Psoas muscle (tissue), 8 donors: ENCODE measurements around the gene HOXC12. TPM values are rescaled to one million over a fixed set of nuclear protein-coding genes. Genes with fewer than 3 reads are reported as not detected.

Experiments
- ATAC-seq, 4 donors: fragments of 200-7000 bp; cut with Tn5 transposase; one replicate each; pipeline ENCODE4 v1.9.1; 2020; ENCODE audit warnings: moderate library complexity in 3 of 4, mild to moderate bottlenecking in 2 of 4
- DNase-seq, 2 donors: peaks; one replicate each; pipeline ENCODE4 v3.0.0-alpha.2; 2020
- H3K27ac ChIP-seq: fragments of 200-600 bp; one replicate; pipeline ENCODE4 v1.8.0; 2022
- H3K27me3 ChIP-seq, 3 donors: fragments of 200-600 bp in 1 of 3; one replicate each; pipeline versions ENCODE4 v1.6.1 to v1.8.0; 2013 to 2022; ENCODE audit warnings: low read length in 2 of 3, mild to moderate bottlenecking in 2 of 3, moderate library complexity in 1 of 3; ENCODE audit not compliant: insufficient read depth in 3 of 3
- H3K36me3 ChIP-seq, 2 donors: fragments of 200-600 bp in 1 of 2; one replicate each; pipeline versions ENCODE4 v1.6.1 to v1.8.0; 2013 to 2022; ENCODE audit warnings: low read depth in 1 of 2, mild to moderate bottlenecking in 1 of 2, moderate library complexity in 1 of 2; ENCODE audit not compliant: insufficient read depth in 1 of 2
- H3K4me1 ChIP-seq: fragments of 200-600 bp; one replicate; pipeline ENCODE4 v1.8.0; 2022
- H3K4me3 ChIP-seq: fragments of 200-600 bp; one replicate; pipeline ENCODE4 v1.8.0; 2022; ENCODE audit warnings: mild to moderate bottlenecking
- H3K9me3 ChIP-seq: fragments of 200-600 bp; one replicate; pipeline ENCODE4 v1.8.0; 2022
- WGBS, 3 donors: extraction: QIAGEN DNeasy Blood & Tissue Kit; methylation state at CpG; one replicate each; pipeline versions ENCODE4 v1.1.6 to v1.1.7; 2013; 5-methylcytosine and 5-hydroxymethylcytosine counted together
- intact Hi-C, 2 donors: fragments of 100-400 bp; cut with DNase I; formaldehyde crosslinking; loops; one replicate each; pipeline versions ENCODE4 v1.11.0 to v1.14.2; 2022
- polyA plus RNA-seq, 3 donors: library from polyadenylated mRNA; stranded (reverse); fragments of 200-250 nt; gene quantifications; one replicate each; pipeline ENCODE4 v1.2.3, GENCODE V29; 2013
- total RNA-seq, 4 donors: library from RNA; stranded (reverse); fragmentation: NEBNext Ultra II Directional in 2 of 4; extraction: Animal tissue kit (Norgen Biotek cat#: 25700) in 2 of 4; gene quantifications; one replicate each; pipeline versions ENCODE4 v1.2.1 to v1.2.4, GENCODE V29; 2021 to 2023
- TF ChIP-seq, protein P1 (sequence below): fragments of 200-600 bp; IDR thresholded peaks from one replicate; pipeline ENCODE4 v1.8.0; 2022; ENCODE audit warnings: antibody characterized with exemption
- donor health status: healthy with polysubstance abuse.
- donor health status: DM: no; HTN: no; CAD: no; lungs with moderate emphysema.
- donor health status: Bipolar disorder and iron deficiency.
- donor health status: healthy.
- donor health status: DM: yes; HTN: yes; CAD: no.
- donor health status: DM: no; HTN: no; CAD: no.
- donor health status: DM: no; HTN: no; CAD: no.
- donor health status: DM: yes; HTN: yes; CAD: no.

HOXC12 gene
- total and polyA plus RNA-seq, 7 donors: under 0.01 to 0.01 TPM; not detected in 5

DNA sequence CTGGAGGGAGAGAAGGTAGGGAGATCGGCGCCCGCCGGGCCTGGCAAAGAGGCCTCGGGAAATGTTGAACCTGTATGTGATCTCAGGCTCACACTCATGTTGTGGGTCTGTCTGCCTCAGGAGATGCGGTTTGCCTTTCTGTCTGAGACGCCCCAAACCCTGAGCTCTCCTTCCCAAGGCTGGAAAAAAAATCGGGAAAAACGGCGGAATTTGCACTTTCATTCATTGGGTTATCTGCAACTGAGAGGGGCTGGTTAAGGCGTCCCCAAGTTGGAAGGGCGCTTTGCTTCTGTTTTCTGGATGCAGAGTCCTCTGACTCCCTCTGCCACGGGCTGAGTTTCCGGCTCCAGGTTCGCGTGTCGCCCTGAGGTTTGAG lies 40.3 kb downstream of the HOXC12 start:
- intact Hi-C loops: no loop called here
- ATAC-seq (peak in 1 of 4 donors; percentile 3), DNase-seq (no peak)
- peak overlapping the region; percentile 95 for H3K27ac ChIP-seq
- H3K27me3 ChIP-seq: peaks cover 0 to 3% (median 0%) of the 10 kb centered on the region in 3 donors
- TF ChIP-seq, protein P1, sequence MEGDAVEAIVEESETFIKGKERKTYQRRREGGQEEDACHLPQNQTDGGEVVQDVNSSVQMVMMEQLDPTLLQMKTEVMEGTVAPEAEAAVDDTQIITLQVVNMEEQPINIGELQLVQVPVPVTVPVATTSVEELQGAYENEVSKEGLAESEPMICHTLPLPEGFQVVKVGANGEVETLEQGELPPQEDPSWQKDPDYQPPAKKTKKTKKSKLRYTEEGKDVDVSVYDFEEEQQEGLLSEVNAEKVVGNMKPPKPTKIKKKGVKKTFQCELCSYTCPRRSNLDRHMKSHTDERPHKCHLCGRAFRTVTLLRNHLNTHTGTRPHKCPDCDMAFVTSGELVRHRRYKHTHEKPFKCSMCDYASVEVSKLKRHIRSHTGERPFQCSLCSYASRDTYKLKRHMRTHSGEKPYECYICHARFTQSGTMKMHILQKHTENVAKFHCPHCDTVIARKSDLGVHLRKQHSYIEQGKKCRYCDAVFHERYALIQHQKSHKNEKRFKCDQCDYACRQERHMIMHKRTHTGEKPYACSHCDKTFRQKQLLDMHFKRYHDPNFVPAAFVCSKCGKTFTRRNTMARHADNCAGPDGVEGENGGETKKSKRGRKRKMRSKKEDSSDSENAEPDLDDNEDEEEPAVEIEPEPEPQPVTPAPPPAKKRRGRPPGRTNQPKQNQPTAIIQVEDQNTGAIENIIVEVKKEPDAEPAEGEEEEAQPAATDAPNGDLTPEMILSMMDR: no peak
- no peaks in the 10 kb centered on the region for H3K36me3 ChIP-seq
- H3K4me3 ChIP-seq: peak overlapping the region; percentile 78
- peaks cover 30% of the 10 kb centered on the region for H3K4me1 ChIP-seq
- WGBS, 3 donors: 1 to 2% (median 2%) methylated on average over 17 of the region's 17 CpGs
- no peaks in the 10 kb centered on the region for H3K9me3 ChIP-seq

DNA sequence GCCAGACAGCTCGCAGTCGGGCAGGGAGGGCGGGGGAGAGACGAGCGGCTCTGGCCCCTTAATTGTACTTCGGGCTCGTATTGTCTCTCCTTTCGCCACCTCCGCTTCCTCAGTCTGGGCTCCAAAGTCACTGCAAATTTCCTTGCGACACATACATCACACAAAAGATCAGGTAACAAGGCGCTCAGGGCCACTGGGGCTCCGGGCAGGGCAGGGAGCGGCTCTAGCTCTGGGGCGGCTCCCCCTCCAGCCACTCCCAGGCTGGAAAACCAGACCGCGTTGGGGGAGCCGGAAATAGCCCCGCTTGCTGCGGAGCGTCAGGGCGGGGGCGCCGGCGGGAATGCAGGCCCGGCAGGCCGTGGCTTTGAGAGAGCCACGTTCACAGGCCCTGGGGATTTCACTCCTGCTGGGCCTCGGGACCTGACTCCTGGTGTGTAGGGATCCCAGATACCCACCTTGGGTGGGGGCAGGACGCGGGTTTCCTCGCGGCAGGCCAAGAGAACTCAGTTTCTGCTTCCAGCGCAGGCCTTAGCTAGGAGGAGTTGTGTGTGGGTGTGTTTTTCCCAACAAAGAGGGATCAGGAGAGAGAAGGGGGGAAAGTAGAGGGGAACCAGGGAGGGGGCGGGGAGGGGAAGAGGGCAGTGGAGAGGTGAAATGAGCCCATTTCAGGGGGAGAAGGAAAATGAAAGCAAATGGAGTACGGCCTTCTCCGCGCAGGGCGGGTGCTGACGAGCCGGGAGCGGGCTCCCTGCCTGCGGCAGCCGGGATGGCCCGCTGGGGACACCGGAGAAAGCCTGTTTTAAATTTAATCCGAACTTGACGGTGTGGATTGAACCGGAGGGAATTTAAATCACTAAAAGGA lies 40.9 kb downstream of the HOXC12 start:
- Histone ChIP-seq H3K27ac (peak overlapping the region; percentile 95), H3K36me3 (no peaks in the 10 kb centered on the region), H3K4me3 (peak overlapping the region; percentile 78), H3K4me1 (peaks cover 24% of the 10 kb centered on the region), H3K9me3 (no peaks in the 10 kb centered on the region), H3K27me3 (peaks cover 0 to 3% (median 0%) of the 10 kb centered on the region in 3 donors)
- DNase-seq (peak; percentile 57 to 94), ATAC-seq (peak in 3 of 4 donors; percentile 56 to 73 (median 70))
- TF ChIP-seq, protein P1: no peak
- WGBS, 3 donors: 1% methylated on average over 46 to 48 of the region's 48 CpGs
- intact Hi-C loops: loop anchor here in 1 of 2 donors (2.0 kb wide), 1 partner anchor 13 kb away; no protein-coding TSS in a partner anchor

DNA sequence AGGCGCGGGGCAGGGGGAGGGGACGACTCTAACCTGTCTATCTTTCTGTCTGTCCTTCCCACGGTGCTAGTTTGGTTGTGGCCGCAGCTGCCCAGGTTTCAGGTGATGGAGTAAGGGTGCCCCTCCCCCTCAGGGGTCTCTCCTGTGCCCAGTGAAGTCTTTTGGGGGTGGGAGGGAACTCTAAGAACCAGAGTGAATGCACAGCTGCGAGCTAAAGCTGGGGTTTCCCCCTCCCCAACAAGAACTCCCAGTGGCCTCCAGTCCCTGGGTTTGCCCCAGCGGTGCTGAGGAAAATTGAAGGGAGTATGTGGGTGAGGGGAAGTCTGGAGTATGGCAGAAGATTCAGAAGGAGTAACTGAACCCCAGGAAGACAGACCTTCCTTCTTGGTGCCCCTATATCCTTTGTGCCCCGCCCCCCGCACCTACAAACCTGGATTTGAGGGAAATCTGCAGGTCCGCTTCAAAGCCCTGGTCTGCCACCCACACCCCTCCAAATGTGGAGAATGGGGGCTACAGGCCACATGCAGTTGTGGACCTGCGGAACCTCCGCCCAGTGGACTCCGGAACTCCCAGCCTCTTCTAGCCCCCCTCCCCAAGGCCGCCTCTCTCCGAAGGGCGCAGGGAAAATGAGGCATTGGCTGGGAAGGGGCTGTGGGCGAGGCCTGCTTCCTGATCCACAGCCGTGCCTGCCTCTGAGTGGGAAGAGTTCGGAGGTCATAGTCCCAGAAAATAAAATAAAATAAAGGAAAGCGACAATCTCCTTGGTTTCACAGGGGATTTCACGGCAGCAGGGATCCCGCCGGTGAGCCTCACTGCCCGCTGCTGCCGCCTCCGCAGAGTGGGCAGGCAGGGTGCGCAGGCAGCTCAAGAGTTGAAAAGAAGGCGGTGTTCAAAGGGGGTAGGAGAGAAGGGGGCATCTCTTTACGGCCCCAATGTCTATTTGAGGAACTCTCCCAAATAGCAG lies 41.8 kb downstream of the HOXC12 start:
- ATAC-seq (peak in 2 of 4 donors; percentile 16 to 19), DNase-seq (no peak)
- Histone ChIP-seq H3K27ac (peak overlapping the region; percentile 95), H3K36me3 (no peaks in the 10 kb centered on the region), H3K4me3 (peak overlapping the region; percentile 78), H3K4me1 (peaks cover 17% of the 10 kb centered on the region), H3K27me3 (no peaks in the 10 kb centered on the region), H3K9me3 (no peaks in the 10 kb centered on the region)
- TF ChIP-seq, protein P1: no peak
- intact Hi-C loops: loop anchor here in 1 of 2 donors (2.0 kb wide), 1 partner anchor 14 kb away; no protein-coding TSS in a partner anchor
- WGBS, 3 donors: 7 to 13% (median 10%) methylated on average over 29 of the region's 29 CpGs

GRCh38 chr12:53997204-53998109 lies 42.8 kb downstream of the HOXC12 start:
- Histone ChIP-seq H3K27me3 (no peaks in the 10 kb centered on the region), H3K36me3 (no peaks in the 10 kb centered on the region), H3K4me1 (peaks cover 8% of the 10 kb centered on the region), H3K4me3 (peak overlapping the region; percentile 78), H3K27ac (peak overlapping the region; percentile 95), H3K9me3 (no peaks in the 10 kb centered on the region)
- intact Hi-C loops: loop anchor here in 1 of 2 donors (2.0 kb wide), 1 partner anchor 15 kb away; no protein-coding TSS in a partner anchor
- WGBS, 3 donors: 1 to 2% (median 2%) methylated on average over 28 to 35 of the region's 35 CpGs
- TF ChIP-seq, protein P1: no peak
- peak in 3 of 4 donors; percentile 12 to 22 (median 15) for ATAC-seq
- peak in 1 of 2 donors; percentile 80 for DNase-seq
